ENCODE data around the gene SCUBE2. TPM values are rescaled to one million over a fixed set of nuclear protein-coding genes. Genes with fewer than 3 reads are reported as not detected.

The SCUBE2 gene
- total and polyA plus RNA-seq, 2 of the 4 experiments (the other 2 are of a cell fraction) = 0.43 to 0.72 TPM

DNA sequence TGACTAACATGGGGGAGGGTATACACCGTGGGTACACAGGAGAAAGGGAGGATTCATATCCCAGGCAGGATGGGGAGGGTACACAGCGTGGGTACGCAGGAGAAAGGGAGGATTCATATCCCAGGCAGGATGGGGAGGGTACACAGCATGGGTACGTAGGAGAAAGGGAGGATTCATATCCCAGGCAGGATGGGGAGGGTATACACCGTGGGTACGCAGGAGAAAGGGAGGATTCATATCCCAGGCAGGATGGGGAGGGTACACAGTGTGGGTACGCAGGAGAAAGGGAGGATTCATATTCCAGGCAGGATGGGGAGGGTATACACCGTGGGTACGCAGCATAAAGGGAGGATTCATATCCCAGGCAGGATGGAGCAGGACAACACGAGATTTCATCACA, 51.0 kb downstream of the SCUBE2 start:
- no peak overlapping the region for H4K8ac ChIP-seq (ENCODE audit: low read depth in 2 of 2, low read length in 2 of 2)
- H3K9me3 ChIP-seq (ENCODE audit: control insufficient read depth, insufficient read depth, low read length) = no peaks in the 10 kb centered on the region
- 83% methylated on average over 2 of the region's 10 CpGs; no CpG with 5 or more reads in 1 of the 2 experiments for WGBS, 2 experiments (ENCODE audit: extremely low coverage in 2 of 2, insufficient read length in 1 of 2)
- H3K9ac ChIP-seq (ENCODE audit: low read depth, low read length) = no peak overlapping the region
- H2AK5ac ChIP-seq (ENCODE audit: low read depth, low read length) = no peak overlapping the region
- in situ Hi-C loops (cut with MboI; ENCODE audit: low sequenced_read_pairs) (no loop called here), intact Hi-C loops (cut with micrococcal nuclease) (no loop called here), dilution Hi-C loops (cut with HindIII; ENCODE audit: low sequenced_read_pairs, unreplicated experiment) (no loop called here)
- no peak overlapping the region for H2AK9ac ChIP-seq (replicated peaks; ENCODE audit: low read depth, low read length, poor library complexity)
- no peaks in the 10 kb centered on the region for H3K9me1 ChIP-seq (ENCODE audit: insufficient read depth, low read length)
- no peak overlapping the region for H4K5ac ChIP-seq (ENCODE audit: low read depth, low read length)
- H3K4ac ChIP-seq (ENCODE audit: low read depth, low read length) = no peak overlapping the region
- H3K23ac ChIP-seq (ENCODE audit: low read depth, low read length) = no peak overlapping the region
- H3K27me3 ChIP-seq (ENCODE audit: control insufficient read depth, insufficient read depth, low read length) = peaks cover 4% of the 10 kb centered on the region; the same call in 1 of the 2 replicates
- DNase-seq = no peak
- H2AFZ ChIP-seq (replicated peaks; ENCODE audit: low read length, poor library complexity) = no peak overlapping the region
- H3K79me1 ChIP-seq (ENCODE audit: low read depth in 1 of 2, low read length in 2 of 2) = no peaks in the 10 kb centered on the region; a peak in 1 of 4 replicates
- H2BK15ac ChIP-seq (ENCODE audit: low read depth, low read length) = no peak overlapping the region
- H2BK20ac ChIP-seq (ENCODE audit: low read depth, low read length) = no peak overlapping the region
- no TSS peak for BruUV-seq (replicated peaks)
- H3K4me2 ChIP-seq (ENCODE audit: low read depth, low read length) = no peak overlapping the region
- H2BK5ac ChIP-seq (ENCODE audit: low read depth, low read length, poor library complexity, severe bottlenecking) = no peak overlapping the region
- H3K36me3 ChIP-seq (ENCODE audit: control insufficient read depth, insufficient read depth, low read length) = no peaks in the 10 kb centered on the region
- no peak for ATAC-seq (ENCODE audit: low read depth)
- TF ChIP-seq POLR2A (IDR thresholded peaks at IDR 0.05; ENCODE audit: low read depth, low read length) = no peak
- TF ChIP-seq, protein P1, sequence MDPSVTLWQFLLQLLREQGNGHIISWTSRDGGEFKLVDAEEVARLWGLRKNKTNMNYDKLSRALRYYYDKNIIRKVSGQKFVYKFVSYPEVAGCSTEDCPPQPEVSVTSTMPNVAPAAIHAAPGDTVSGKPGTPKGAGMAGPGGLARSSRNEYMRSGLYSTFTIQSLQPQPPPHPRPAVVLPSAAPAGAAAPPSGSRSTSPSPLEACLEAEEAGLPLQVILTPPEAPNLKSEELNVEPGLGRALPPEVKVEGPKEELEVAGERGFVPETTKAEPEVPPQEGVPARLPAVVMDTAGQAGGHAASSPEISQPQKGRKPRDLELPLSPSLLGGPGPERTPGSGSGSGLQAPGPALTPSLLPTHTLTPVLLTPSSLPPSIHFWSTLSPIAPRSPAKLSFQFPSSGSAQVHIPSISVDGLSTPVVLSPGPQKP (IDR thresholded peaks at IDR 0.05; ENCODE audit: borderline replicate concordance, low read depth, low read length) = no peak
- no peak for TF ChIP-seq RCOR1 (IDR thresholded peaks at IDR 0.05; ENCODE audit: insufficient replicate concordance, low read length)
- TF ChIP-seq MXI1 (IDR thresholded peaks at IDR 0.05; ENCODE audit: borderline replicate concordance, low read depth, low read length) = no peak
- TF ChIP-seq SMC3 (IDR thresholded peaks at IDR 0.05; ENCODE audit: low read depth, low read length) = no peak
- TF ChIP-seq NFE2L2 (IDR thresholded peaks at IDR 0.05; ENCODE audit: low read depth, low read length) = no peak
- TF ChIP-seq CEBPB (IDR thresholded peaks at IDR 0.05; ENCODE audit: low read depth, low read length) = no peak
- no peak for TF ChIP-seq RFX5 (IDR thresholded peaks at IDR 0.05; ENCODE audit: low read depth, low read length)
- TF ChIP-seq FOS (IDR thresholded peaks at IDR 0.05; ENCODE audit: low read depth, low read length) = no peak
- no peak for TF ChIP-seq MAZ (IDR thresholded peaks at IDR 0.05; ENCODE audit: borderline replicate concordance, low read depth, low read length)
- TF ChIP-seq, protein P2, sequence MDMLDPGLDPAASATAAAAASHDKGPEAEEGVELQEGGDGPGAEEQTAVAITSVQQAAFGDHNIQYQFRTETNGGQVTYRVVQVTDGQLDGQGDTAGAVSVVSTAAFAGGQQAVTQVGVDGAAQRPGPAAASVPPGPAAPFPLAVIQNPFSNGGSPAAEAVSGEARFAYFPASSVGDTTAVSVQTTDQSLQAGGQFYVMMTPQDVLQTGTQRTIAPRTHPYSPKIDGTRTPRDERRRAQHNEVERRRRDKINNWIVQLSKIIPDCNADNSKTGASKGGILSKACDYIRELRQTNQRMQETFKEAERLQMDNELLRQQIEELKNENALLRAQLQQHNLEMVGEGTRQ (IDR thresholded peaks at IDR 0.05; ENCODE audit: low read depth, low read length) = no peak
- H3K18ac ChIP-seq (ENCODE audit: low read depth, low read length) = no peak overlapping the region
- no peak overlapping the region for H3K14ac ChIP-seq (replicated peaks; ENCODE audit: low read depth, low read length)
- no peak overlapping the region for H3K4me3 ChIP-seq (ENCODE audit: insufficient read depth, low read depth, low read length)
- H3K56ac ChIP-seq (ENCODE audit: extremely low read depth, insufficient read depth, low read length) = no peak overlapping the region
- no peak overlapping the region for H4K91ac ChIP-seq (ENCODE audit: insufficient read depth, low read depth, low read length)
- no peak overlapping the region for H2BK120ac ChIP-seq (ENCODE audit: low read depth, low read length)
- no peaks in the 10 kb centered on the region for H4K20me1 ChIP-seq (ENCODE audit: insufficient read depth, low read length)
- ChIA-PET POLR2A (ENCODE audit: unreplicated experiment) (no interaction called here), CTCF (no interaction called here)
- no peak overlapping the region for H3K27ac ChIP-seq (ENCODE audit: insufficient read depth, low read length)
- no peaks in the 10 kb centered on the region for H3K4me1 ChIP-seq (ENCODE audit: control insufficient read depth, insufficient read depth, low read length)

Measured in IMR-90 (cell line).